T1000 (cell line): Measurements from ENCODE around the gene INCA1.

Experiments used
- DNase-seq: peaks from one replicate; lab custom pipeline; 2025; ENCODE audit warnings: mixed read lengths; lab: John Stamatoyannopoulos, UW

INCA1 gene

DNA sequence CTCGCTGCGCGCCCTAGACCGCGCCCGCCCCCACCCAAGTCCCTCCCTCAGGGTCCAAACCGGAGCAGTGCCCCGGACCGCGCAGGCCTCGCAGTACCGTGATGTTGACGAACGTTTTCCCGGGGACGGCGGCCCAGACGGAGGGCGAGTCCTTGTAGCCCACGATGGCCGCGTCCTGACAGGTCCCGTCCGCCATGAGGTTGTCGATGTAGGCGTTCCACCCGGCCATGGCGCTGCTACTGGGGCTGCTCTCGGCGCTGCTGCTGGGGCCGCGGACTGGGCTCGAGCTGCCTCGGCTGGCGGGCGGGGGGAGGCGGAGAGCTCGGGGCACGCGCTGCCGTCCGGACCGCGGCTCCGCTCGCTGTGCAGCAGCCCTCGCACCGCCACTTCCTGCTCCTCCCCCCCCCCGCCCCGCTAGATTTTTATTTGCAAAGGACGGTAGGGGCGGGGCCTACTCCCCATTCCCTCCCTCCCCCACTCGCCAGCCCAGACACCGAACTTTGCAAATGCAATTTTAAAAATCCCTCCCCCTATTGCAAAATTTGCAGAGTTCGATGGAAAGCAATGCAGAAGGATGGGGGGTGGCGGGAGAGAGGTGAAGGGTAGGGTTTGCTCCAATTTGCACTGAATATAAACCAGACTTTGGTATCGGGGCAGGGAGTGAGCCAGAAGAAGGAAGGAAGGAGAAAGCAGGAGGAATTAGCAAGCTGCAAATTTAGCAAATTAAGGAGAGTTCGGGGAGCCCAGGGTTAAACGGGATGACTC is 49.0 kb downstream of the INCA1 start, which contains the start of gene PFN1:
Gene PFN1 (minus strand): TSS at position 365 of the 765 bp plus-strand sequence. CDS start 136 bp downstream, at position 229.
- peak; percentile 70 for DNase-seq

DNA sequence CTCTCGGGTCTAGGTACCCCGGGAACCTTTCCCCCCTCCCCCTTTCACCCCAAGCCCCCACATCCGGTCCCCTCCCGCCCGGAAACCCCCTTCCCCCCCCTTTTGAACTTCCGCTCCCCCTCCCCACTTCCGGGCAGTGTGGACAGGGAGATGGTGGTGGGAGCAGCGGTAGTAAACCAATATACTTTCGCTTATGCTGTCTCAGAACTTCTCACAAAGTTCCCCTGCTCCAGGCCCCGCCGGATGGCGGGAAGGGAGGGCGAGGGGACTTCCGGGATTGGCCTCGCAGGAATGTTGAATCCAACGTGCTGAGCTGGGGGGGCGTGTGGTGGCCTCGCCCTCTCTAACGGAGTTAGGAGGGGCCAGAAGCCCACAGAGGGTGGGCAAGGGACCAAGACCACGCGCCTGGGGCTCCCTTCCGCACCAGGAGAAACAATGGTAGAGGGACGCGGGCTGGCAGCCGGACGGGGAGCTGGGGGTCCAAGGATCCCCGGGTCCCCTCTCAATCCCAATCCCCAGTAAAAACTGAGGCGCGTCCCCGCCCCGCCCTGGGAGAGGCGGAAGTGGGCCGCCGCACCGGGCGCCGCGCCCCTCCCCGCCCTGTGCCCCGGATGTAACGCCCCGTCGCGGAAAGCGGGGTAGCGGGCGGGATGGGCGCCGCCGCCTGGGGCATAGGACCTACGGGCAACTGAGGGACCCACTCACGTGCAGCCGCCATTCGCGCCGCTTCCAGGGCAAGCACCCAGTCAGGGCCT is 49.7 kb downstream of the INCA1 start:
- DNase-seq = no peak

- DNase-seq = no peak
These were observed 50.3 kb downstream of the INCA1 start for GRCh38 chr17:4947010-4947410.

DNA sequence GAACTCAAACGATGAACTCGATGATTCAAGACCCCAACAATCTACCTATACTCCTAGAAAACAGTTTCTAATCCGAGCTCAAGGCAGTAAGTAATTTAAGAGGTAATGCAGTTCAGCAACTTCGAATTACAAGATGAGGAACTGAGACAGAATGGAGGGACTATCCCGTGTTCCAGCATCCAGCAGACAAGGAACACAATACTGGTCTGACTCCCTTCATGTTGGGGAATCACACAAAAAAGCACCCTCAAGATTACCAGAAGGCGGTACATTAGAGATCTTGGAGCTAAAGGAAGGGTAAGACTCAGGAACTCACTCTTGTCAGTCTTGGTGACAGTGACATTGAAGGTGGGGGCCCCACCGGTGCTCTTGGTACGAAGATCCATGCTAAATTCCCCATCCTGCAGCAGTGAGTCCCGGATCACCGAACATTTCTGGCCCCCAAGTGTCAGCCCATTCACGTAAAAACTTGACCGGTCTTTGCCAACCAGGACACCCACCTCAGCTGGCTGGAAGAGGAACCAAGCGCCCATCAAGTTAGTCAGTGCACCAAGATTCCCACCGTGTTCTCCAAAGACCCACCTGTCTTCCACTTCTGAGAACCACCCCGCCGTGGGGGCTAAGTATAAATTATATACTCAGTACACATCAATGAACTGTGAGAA is 50.9 kb downstream of the INCA1 start:
- no peak for DNase-seq

- no peak for DNase-seq
These were observed 51.4 kb downstream of the INCA1 start for GRCh38 chr17:4945944-4946280.

- DNase-seq = peak; percentile 70
These were observed 52.0 kb downstream of the INCA1 start for GRCh38 chr17:4945176-4945943.

- DNase-seq = no peak
These were observed 52.7 kb downstream of the INCA1 start for GRCh38 chr17:4944554-4945175.

DNA sequence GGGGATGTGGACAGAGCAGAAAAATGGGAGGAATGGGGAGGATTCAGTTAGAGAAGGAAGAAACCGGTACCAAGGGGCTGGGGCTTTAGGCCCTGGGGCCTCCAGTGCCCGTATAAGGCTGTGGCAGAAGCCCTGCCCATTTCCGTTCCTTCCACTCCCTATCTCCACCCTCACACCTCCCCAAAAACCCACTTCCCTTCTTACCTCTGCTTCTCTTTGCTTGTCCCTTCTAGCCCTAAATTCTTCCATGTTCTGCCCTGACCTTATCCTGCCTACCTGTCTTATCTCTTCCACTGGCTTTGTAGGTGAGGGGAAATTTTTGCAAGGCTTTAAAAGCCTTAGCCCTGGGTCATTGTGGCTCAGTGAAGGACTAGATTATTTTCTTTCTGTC is 53.2 kb downstream of the INCA1 start:
- no peak for DNase-seq

DNA sequence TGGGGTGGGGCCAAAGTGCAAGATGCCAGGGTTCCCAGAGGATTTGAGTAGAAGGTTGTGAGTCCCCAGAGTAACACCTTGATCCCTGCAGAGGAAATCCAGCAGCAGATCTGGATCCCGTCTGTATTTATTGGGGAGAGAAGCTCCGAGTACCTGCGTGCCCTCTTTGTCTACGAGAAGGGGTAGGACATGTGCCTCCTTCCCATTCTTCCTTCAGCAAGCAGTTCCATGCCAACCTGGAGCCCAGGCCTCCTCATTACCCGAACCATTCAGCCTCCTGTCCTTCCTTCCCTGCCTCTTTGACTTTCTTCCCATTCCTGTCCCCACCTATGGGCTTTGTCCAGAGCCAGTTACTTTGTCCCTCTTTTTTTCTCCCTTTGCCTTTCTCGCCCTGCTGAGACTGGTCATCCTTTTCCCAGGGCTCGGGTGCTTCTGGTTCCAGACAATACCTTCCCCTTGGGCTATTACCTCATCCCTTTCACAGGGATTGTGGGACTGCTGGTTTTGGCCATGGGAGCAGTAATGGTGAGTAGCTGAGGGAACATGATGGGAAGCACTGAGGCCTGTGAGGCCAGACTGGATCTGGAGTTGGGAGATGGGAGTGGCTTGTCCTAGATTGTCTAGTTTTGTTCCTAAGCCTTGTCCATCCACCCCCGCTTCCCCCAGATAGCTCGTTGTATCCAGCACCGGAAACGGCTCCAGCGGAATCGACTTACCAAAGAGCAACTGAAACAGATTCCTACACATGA is 54.4 kb downstream of the INCA1 start:
- DNase-seq = no peak

DNA sequence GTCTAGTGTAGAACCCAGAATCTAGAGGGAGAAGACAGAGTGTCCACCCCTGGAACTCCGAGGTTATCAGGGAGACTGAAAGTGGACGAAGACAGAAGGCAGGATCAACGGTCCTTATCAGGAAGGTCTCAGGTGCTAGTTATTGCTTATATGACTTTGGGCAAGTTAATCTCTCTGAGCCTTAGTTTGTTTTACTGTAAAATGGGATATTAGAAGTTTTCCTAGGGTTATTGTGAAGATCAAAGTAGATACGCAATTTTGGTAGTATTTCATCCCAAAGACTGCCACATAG is 56.1 kb downstream of the INCA1 start:
- no peak for DNase-seq

- no peak for DNase-seq
These were observed 56.6 kb downstream of the INCA1 start for GRCh38 chr17:4940555-4941318.

GRCh38 chr17:4939796-4940554 is 57.3 kb downstream of the INCA1 start, which contains the start of the genes RNF167 and SLC25A11:
RNF167 (plus strand) TSS chr17:4940268; CDS start chr17:4940910, 642 bp downstream.
SLC25A11 (minus strand) TSS chr17:4940046; CDS start chr17:4939910, 136 bp downstream.
- DNase-seq = peak; percentile 97

- DNase-seq = no peak
These were observed 57.9 kb downstream of the INCA1 start for GRCh38 chr17:4939546-4939795.

GRCh38 chr17:4938688-4939545 is 58.4 kb downstream of the INCA1 start:
- DNase-seq = no peak
